Ascending aorta (tissue), 2 donors: Measurements from ENCODE around the gene GJD4. TPM values are rescaled to one million over a fixed set of nuclear protein-coding genes. Genes with fewer than 3 reads are reported as not detected.

Experiments
- DNase-seq, 2 donors: peaks; one replicate each; pipeline ENCODE4 v3.0.0-alpha.2; 2019; ENCODE audit warnings: low spot score in 2 of 2
- H3K27ac ChIP-seq, 2 donors: fragments of 200-600 bp; sonication (generic); one replicate each; pipeline ENCODE4 v1.5.1; 2016 to 2017; ENCODE audit warnings: mild to moderate bottlenecking in 1 of 2
- H3K27me3 ChIP-seq: fragments of 200-600 bp; sonication (generic); one replicate; pipeline ENCODE4 v1.5.1; 2017
- H3K36me3 ChIP-seq, 2 donors: fragments of 200-600 bp; sonication (generic); one replicate each; pipeline ENCODE4 v1.5.1; 2016
- H3K4me1 ChIP-seq, 2 donors: fragments of 200-600 bp; sonication (generic); one replicate each; pipeline ENCODE4 v1.5.1; 2016 to 2017; ENCODE audit warnings: mild to moderate bottlenecking in 1 of 2
- H3K4me3 ChIP-seq, 2 donors: fragments of 200-600 bp; sonication (generic); one replicate each; pipeline ENCODE4 v1.5.1; 2016 to 2017; ENCODE audit warnings: mild to moderate bottlenecking in 1 of 2
- H3K9me3 ChIP-seq, 2 donors: fragments of 200-600 bp; sonication (generic); one replicate each; pipeline ENCODE4 v1.5.1; 2016
- intact Hi-C: fragments of 100-400 bp; cut with DNase I; formaldehyde crosslinking; loops from one replicate; pipeline ENCODE4 v1.15.1; 2023
- total RNA-seq: library from RNA; depleted of rRNA; stranded (reverse); fragments of >200 nt; gene quantifications from one replicate; pipeline ENCODE4 v1.1.0, GENCODE V29; 2016
- TF ChIP-seq, protein P1 (sequence below), 3 experiments: fragments of 200-600 bp in 2 of 3; fragments of 450-650 bp in 1 of 3; sonication (generic) in 2 of 3; IDR thresholded peaks; one replicate each; pipeline ENCODE4 v1.5.1; 2016 to 2019; ENCODE audit warnings: antibody characterized with exemption in 3 of 3, mild to moderate bottlenecking in 1 of 3, moderate library complexity in 1 of 3

GJD4 gene
- total RNA-seq, 1 donor from 2014 or later, result not detected

DNA sequence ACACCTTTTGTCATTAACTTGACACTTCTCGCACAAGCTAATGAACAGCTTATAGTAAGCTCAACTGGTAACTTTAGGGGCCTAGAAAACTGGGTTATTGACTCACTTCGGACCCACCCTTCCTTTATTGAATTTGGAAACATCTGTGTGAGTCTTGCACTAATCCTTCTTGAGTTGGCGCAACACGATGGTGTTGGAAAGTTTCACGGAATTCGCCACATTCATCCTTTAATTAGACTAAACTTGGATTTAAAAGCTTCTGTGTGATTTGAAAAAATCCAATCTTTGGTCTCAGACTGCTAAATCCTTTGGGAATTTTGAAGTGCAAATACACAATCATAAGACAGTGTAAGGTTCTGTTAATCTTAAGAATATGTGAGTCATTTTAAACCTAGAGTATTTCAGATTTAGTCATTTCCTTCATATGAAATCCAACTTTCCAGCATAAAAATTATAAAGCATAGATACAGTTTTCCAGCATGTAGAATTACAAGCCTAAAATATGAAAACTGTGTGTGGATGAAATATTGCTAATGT lies 21.9 kb downstream of the GJD4 start:
- intact Hi-C loops, result no loop called here
- TF ChIP-seq, protein P1, sequence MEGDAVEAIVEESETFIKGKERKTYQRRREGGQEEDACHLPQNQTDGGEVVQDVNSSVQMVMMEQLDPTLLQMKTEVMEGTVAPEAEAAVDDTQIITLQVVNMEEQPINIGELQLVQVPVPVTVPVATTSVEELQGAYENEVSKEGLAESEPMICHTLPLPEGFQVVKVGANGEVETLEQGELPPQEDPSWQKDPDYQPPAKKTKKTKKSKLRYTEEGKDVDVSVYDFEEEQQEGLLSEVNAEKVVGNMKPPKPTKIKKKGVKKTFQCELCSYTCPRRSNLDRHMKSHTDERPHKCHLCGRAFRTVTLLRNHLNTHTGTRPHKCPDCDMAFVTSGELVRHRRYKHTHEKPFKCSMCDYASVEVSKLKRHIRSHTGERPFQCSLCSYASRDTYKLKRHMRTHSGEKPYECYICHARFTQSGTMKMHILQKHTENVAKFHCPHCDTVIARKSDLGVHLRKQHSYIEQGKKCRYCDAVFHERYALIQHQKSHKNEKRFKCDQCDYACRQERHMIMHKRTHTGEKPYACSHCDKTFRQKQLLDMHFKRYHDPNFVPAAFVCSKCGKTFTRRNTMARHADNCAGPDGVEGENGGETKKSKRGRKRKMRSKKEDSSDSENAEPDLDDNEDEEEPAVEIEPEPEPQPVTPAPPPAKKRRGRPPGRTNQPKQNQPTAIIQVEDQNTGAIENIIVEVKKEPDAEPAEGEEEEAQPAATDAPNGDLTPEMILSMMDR (IDR thresholded peaks at IDR 0.05), result no peak
- no peaks in the 10 kb centered on the region for H3K4me1 ChIP-seq

DNA sequence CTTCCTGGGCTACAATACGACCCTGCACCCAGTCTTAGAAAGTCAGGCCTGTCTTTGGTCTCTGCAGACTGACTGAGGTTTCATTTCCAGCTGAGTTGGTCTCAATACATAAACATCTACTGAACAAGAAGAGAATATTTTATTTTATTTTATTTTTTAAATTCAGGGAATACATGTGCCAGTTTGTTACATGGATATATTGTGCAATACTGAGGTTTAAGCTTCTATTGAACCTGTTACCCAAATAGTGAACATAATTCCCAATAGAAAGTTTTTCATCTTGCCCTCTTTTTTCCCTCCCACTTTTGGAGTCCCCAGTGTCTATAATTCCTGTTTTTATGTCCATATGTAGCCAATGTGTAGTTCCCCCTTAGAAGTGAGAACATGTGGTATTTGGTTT lies 26.3 kb downstream of the GJD4 start:
- H3K36me3 ChIP-seq, result no peaks in the 10 kb centered on the region

More for the DNA sequence above, 21.9 kb downstream of the GJD4 start:
- H3K27me3 ChIP-seq, result no peaks in the 10 kb centered on the region
- H3K36me3 ChIP-seq, result no peaks in the 10 kb centered on the region
- H3K27ac ChIP-seq, result no peak overlapping the region
- H3K4me3 ChIP-seq, result no peak overlapping the region
- no peaks in the 10 kb centered on the region for H3K9me3 ChIP-seq
- DNase-seq, result no peak

DNA sequence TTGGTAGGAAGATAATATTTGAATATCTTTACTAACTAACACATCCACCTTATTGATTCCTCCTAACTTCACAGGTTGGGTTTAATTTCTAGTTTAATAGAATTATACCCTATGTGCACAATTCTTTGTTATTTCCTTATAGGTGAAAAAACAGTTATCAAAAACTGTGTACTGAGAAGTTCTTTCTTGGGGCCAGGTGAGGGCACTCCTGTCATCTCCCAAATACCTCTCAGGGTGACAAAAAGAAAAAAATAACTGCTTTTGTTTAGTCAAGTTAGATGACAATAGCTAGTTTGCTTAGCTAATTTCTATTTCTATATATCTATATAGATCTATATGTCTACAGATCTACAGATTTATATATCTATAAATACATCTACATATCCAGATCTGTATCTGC lies 26.9 kb downstream of the GJD4 start:
- no peaks in the 10 kb centered on the region for H3K9me3 ChIP-seq
- TF ChIP-seq, protein P1 (IDR thresholded peaks at IDR 0.05), result no peak
- no peaks in the 10 kb centered on the region for H3K27me3 ChIP-seq
- H3K4me1 ChIP-seq, result no peaks in the 10 kb centered on the region
- H3K4me3 ChIP-seq, result no peak overlapping the region
- H3K27ac ChIP-seq, result no peak overlapping the region
- DNase-seq, result no peak
- intact Hi-C loops, result loop anchor here (10.0 kb wide), 1 partner anchor 623 kb away; no protein-coding TSS in a partner anchor
- H3K36me3 ChIP-seq, result no peaks in the 10 kb centered on the region

More for the DNA sequence above, 26.3 kb downstream of the GJD4 start:
- H3K27me3 ChIP-seq, result no peaks in the 10 kb centered on the region
- intact Hi-C loops, result loop anchor here (10.0 kb wide), 1 partner anchor 623 kb away; no protein-coding TSS in a partner anchor
- TF ChIP-seq, protein P1 (IDR thresholded peaks at IDR 0.05), result no peak
- H3K27ac ChIP-seq, result no peak overlapping the region
- no peaks in the 10 kb centered on the region for H3K9me3 ChIP-seq
- no peaks in the 10 kb centered on the region for H3K4me1 ChIP-seq
- no peak for DNase-seq
- H3K4me3 ChIP-seq, result no peak overlapping the region

DNA sequence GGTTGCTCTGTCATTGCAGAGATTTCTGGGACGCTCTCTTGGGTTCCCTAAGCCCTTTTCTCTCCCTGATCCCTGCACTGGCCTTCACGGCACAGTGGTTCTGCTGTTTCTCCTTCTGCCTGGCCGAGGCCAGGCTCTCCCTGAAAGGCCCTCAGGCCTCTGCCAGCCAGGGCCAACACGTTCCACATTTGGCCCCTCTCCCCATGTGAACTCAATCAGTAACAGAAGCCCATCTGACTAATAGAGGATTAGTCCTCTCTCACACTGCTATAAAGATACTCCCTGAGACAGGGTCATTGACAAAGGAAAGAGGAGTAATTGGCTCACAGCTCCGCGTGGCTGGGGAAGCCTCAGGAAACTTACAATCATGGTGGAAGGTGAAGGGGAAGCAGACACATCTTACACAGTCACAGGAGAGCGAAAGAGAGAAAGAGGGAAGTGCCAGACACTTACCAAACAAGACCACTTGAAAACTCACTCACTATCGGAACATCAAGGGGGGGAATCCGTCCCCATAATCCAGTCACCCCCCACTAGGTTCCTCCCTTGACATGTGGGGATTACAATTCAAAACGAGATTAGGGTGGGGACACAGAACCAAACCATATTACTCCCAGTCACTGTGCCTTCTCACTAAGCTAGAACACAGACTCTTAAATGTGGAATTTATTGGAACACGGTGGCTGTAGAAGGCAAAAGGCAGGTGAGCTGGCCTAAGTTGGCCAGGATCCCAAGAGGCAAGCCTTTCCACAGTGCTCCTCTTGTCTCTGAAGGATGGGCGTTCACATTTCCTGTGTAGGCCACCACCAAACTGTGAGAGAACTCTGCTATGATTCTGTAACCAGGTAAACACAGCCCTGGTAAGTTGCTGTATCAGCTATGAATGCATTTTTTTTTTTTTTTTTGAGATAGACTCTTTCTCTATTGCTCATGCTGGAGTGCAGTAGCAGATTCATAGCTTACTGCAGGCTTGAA lies 28.2 kb downstream of the GJD4 start:
- Histone ChIP-seq H3K36me3 (no peaks in the 10 kb centered on the region), H3K4me1 (no peaks in the 10 kb centered on the region), H3K27ac (no peak overlapping the region), H3K27me3 (no peaks in the 10 kb centered on the region), H3K4me3 (no peak overlapping the region), H3K9me3 (no peaks in the 10 kb centered on the region)
- intact Hi-C loops, result loop anchor here (10.0 kb wide), 1 partner anchor 622 kb away; no protein-coding TSS in a partner anchor
- DNase-seq, result no peak
- TF ChIP-seq, protein P1 (IDR thresholded peaks at IDR 0.05), result no peak

DNA sequence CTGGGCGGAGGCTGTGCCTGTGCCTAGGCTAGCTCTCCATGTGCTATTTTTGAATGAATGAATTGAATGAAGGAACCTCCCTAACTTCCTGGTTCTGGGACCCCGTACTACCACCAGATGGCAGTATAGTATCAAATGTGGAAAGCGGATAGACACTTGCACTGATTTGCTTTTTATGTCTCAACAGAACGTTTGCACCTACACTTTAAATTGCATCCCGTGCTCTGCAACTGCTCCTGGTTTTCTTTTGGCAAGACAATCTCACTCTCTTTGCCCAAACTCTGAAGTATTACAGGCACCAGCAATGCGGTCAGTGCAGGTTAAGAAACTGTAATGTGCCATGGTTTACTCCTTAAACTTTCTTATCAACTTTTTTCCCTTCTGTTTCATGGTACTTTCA lies 30.4 kb downstream of the GJD4 start:
- peak in 1 of 2 donors; percentile 72 for DNase-seq
- intact Hi-C loops, result loop anchor here (1.0 to 10.0 kb wide), 3 partner anchors 619 to 1247 kb away; no protein-coding TSS in a partner anchor
- Histone ChIP-seq H3K27ac (no peak overlapping the region), H3K9me3 (no peaks in the 10 kb centered on the region), H3K4me1 (peaks cover 0 to 4% of the 10 kb centered on the region in 2 donors), H3K4me3 (no peak overlapping the region), H3K27me3 (no peaks in the 10 kb centered on the region), H3K36me3 (no peaks in the 10 kb centered on the region)
- TF ChIP-seq, protein P1 (IDR thresholded peaks at IDR 0.05), result peak; percentile 71 to 92 (median 89)
